Activated T-cell treated with anti-CD3 and anti-CD28 coated beads, Interleukin-2, amount 50 U/mL, for 24 hours (primary cell): Measurements from ENCODE around the gene AGAP1.

Experiments used
- DNase-seq: peaks from one replicate; pipeline ENCODE4 v3.0.0-alpha.2; 2020
- H3K27ac Mint-ChIP-seq: 2 replicates; pipeline ENCODE4 v1.8.0; 2020; ENCODE audit warnings: mild to moderate bottlenecking, mixed read lengths
- H3K27me3 Mint-ChIP-seq: 2 replicates; pipeline ENCODE4 v1.8.0; 2020; ENCODE audit warnings: mixed read lengths
- H3K36me3 Mint-ChIP-seq: 2 replicates; pipeline ENCODE4 v1.8.0; 2020; ENCODE audit warnings: low read depth, mixed read lengths
- H3K4me1 Mint-ChIP-seq: 2 replicates; pipeline ENCODE4 v1.8.0; 2020; ENCODE audit warnings: low read depth, mixed read lengths
- H3K4me3 Mint-ChIP-seq: 2 replicates; pipeline ENCODE4 v1.8.0; 2020; ENCODE audit warnings: mild to moderate bottlenecking, moderate library complexity, mixed read lengths
- H3K9me3 Mint-ChIP-seq: 2 replicates; pipeline ENCODE4 v1.8.0; 2020; ENCODE audit warnings: mixed read lengths

The AGAP1 gene

GRCh38 chr2:235510318-235510717 is 16.5 kb downstream of the AGAP1 start:
- no peak overlapping the region for H3K27ac Mint-ChIP-seq

GRCh38 chr2:235511187-235511661 is 17.4 kb downstream of the AGAP1 start:
- no peaks in the 10 kb centered on the region for H3K4me1 Mint-ChIP-seq

More at GRCh38 chr2:235510318-235510717, 16.5 kb downstream of the AGAP1 start:
- Mint-ChIP-seq H3K27me3 (peaks cover 24% of the 10 kb centered on the region), H3K4me3 (no peak overlapping the region), H3K4me1 (no peaks in the 10 kb centered on the region), H3K36me3 (no peaks in the 10 kb centered on the region), H3K9me3 (no peaks in the 10 kb centered on the region)
- no peak for DNase-seq

DNA sequence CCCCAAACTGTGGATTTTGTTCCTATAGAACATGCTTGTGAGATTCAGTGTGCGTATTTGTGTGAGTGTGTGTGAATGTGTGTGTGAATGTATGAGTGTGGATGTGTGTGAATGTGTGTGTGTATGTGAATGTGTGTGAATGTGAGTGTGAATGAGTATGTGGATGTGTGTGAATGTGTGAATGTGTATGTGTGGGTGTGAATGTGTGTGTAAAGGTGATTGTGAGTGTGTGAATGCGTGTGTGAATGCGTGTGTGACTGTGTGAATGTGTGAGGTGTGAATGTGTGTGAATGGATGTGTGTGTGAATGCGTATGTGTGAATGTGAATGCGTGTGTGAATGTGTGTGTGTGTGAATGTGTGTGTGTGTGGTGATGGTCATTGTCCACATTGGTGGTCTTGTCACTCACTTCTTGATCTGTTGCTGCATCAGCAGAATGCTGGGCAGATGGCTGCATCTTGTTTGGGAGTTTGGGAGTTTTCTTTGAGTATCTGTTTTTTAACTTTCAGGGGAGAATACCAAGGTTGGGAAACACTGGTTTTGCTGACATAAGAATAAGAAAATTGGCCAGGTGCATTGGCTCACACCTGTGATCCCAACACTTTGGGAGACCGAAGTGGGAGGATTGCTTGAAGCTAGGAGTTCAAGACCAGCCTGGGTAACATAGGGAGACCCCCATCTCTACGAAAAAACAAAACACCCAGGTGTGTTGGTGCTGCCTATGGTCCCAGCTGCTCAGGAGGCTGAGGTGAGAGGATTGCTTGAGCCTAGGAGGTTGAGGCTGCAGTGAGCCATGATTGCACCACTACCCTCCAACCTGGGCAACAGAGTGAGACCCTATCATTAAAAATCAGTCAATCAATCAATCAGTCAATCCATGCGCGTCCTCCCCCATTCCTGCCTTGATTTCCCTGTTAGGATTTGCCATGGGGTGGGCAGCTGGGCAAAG is 18.2 kb downstream of the AGAP1 start:
- DNase-seq = no peak
- Mint-ChIP-seq H3K9me3 (no peaks in the 10 kb centered on the region), H3K4me1 (no peaks in the 10 kb centered on the region), H3K4me3 (no peak overlapping the region), H3K36me3 (no peaks in the 10 kb centered on the region), H3K27ac (no peak overlapping the region), H3K27me3 (peaks cover 14% of the 10 kb centered on the region)

More at GRCh38 chr2:235511187-235511661, 17.4 kb downstream of the AGAP1 start:
- Mint-ChIP-seq H3K9me3 (no peaks in the 10 kb centered on the region), H3K27me3 (peaks cover 21% of the 10 kb centered on the region), H3K4me3 (no peak overlapping the region), H3K36me3 (no peaks in the 10 kb centered on the region), H3K27ac (no peak overlapping the region)
- DNase-seq = no peak

DNA sequence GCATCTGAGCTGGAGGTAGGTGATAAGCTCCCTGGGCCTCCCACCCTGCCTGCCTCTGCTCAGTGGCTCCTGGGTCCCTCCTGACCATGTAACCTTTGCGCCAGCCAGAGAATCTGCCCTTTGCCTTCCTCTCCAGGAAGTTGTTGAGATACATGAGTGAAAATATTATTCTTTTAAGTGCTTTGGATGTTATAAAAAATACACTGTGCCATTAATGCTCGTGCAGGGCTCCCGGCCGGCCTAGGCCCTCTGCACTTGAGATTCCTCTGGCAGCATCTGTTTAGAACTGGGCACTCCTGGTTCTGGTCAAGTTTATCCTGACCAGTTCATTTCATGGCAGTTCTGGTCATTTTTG is 18.8 kb downstream of the AGAP1 start:
- Mint-ChIP-seq H3K27ac (no peak overlapping the region), H3K4me3 (no peak overlapping the region), H3K36me3 (no peaks in the 10 kb centered on the region), H3K4me1 (no peaks in the 10 kb centered on the region), H3K27me3 (peaks cover 15% of the 10 kb centered on the region), H3K9me3 (no peaks in the 10 kb centered on the region)
- DNase-seq = no peak

DNA sequence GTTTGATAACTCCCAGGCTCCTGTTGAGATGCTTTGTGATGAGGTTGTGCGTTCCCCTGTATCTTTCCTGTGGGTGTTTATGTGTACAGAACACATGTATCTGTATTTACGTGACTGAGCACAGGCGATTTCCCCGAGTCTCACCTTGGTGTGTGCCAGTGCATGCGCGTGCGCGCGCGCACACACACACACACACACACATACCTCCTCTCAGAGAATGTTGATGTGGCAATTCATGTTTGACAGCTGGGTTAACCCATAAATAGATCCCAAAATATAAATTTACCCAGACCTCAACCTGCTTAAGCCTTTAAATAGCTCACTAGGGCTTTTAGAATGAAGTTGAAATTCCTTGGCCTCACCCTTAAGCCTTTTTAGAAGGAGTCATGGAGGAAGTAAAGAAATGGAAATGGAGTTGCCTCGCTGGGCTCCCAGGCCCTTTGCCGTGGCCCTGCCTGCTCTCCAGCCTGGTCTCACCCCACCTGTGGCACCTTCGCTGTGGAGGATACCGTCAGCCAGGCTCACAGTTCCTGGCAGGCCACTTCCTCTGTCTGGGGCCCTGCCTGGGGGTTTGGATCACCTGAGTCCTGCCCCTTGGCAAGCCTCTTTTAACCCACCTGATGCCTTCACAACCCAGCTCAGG is 20.3 kb downstream of the AGAP1 start:
- H3K36me3 Mint-ChIP-seq = no peaks in the 10 kb centered on the region
- H3K27ac Mint-ChIP-seq = no peak overlapping the region
- H3K4me3 Mint-ChIP-seq = no peak overlapping the region
- no peak for DNase-seq
- H3K27me3 Mint-ChIP-seq = peaks cover 13% of the 10 kb centered on the region
- H3K4me1 Mint-ChIP-seq = no peaks in the 10 kb centered on the region
- no peaks in the 10 kb centered on the region for H3K9me3 Mint-ChIP-seq

GRCh38 chr2:235514627-235515363 is 21.0 kb downstream of the AGAP1 start:
- no peak for DNase-seq
- Mint-ChIP-seq H3K36me3 (no peaks in the 10 kb centered on the region), H3K4me3 (no peak overlapping the region), H3K27me3 (peaks cover 13% of the 10 kb centered on the region), H3K4me1 (no peaks in the 10 kb centered on the region), H3K27ac (no peak overlapping the region), H3K9me3 (no peaks in the 10 kb centered on the region)

GRCh38 chr2:235515364-235515742 is 21.5 kb downstream of the AGAP1 start:
- Mint-ChIP-seq H3K27ac (no peak overlapping the region), H3K9me3 (no peaks in the 10 kb centered on the region), H3K36me3 (no peaks in the 10 kb centered on the region), H3K27me3 (peaks cover 14% of the 10 kb centered on the region), H3K4me1 (no peaks in the 10 kb centered on the region), H3K4me3 (no peak overlapping the region)
- DNase-seq = no peak

DNA sequence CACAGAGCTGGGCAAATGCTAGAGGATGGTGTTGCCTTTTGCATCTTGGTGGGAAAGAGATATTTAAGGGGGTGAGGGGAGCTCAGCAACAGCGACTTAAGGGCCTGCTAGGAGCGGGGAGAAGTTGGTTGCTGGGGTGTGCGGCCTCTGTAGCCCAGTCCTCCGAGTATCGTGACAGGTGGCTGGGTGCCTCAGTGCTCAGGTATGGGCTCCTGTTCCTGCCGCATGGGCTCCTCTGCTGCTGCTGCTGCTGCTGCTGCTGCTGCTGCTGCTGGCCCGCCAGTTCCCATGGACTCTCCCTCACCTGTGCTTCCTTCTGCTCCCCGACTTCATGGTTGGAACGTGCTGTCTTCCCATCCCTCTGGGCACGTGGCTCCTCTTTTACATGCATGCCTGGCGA is 22.0 kb downstream of the AGAP1 start:
- no peak for DNase-seq
- Mint-ChIP-seq H3K9me3 (no peaks in the 10 kb centered on the region), H3K27ac (no peak overlapping the region), H3K4me3 (no peak overlapping the region), H3K36me3 (no peaks in the 10 kb centered on the region), H3K27me3 (peaks cover 13% of the 10 kb centered on the region), H3K4me1 (no peaks in the 10 kb centered on the region)

GRCh38 chr2:235516257-235516656 is 22.4 kb downstream of the AGAP1 start:
- DNase-seq = no peak
- no peaks in the 10 kb centered on the region for H3K4me1 Mint-ChIP-seq

DNA sequence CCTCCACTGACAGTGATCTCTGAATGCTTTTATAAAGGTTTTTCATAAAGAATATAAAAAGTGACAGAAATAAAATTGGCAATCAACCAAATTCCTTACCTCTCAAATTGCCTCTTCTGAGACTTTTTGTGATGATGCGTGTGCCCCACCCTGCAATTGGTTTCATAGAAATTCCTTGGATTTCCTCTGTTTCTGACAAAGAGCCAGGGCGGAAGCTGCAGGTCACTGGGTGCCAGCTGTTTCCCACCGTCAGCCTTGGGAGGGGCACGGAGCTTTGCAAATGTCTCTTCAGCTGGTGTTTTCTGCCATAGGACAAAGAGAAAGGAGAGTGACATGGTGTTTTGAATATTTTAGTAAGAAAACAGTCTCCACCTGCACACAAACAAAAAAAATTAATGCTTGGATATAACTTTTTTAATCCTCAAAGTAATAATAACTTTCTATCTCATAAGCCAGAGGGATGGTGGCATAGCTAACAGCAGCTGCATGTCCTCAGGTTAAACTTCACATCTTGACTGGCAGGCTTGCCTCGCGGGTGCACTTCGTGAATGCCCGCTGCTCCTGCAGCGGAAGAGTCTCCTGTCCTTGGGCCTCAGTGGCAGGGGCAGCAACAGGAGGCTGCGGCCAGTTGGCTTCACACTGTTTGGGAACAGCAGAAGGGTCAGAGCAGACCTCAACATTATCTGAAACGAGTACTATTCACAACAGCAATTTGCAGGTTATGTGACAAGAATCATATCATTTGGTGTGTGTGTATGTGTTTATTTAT is 24.7 kb downstream of the AGAP1 start:
- no peak for DNase-seq
- H3K27ac Mint-ChIP-seq = no peak overlapping the region
- no peaks in the 10 kb centered on the region for H3K36me3 Mint-ChIP-seq
- H3K9me3 Mint-ChIP-seq = no peaks in the 10 kb centered on the region
- peaks cover 23% of the 10 kb centered on the region for H3K27me3 Mint-ChIP-seq
- no peak overlapping the region for H3K4me3 Mint-ChIP-seq
- no peaks in the 10 kb centered on the region for H3K4me1 Mint-ChIP-seq

More at GRCh38 chr2:235516257-235516656, 22.4 kb downstream of the AGAP1 start:
- H3K9me3 Mint-ChIP-seq = no peaks in the 10 kb centered on the region
- peaks cover 13% of the 10 kb centered on the region for H3K27me3 Mint-ChIP-seq
- H3K27ac Mint-ChIP-seq = no peak overlapping the region
- H3K4me3 Mint-ChIP-seq = no peak overlapping the region
- no peaks in the 10 kb centered on the region for H3K36me3 Mint-ChIP-seq

DNA sequence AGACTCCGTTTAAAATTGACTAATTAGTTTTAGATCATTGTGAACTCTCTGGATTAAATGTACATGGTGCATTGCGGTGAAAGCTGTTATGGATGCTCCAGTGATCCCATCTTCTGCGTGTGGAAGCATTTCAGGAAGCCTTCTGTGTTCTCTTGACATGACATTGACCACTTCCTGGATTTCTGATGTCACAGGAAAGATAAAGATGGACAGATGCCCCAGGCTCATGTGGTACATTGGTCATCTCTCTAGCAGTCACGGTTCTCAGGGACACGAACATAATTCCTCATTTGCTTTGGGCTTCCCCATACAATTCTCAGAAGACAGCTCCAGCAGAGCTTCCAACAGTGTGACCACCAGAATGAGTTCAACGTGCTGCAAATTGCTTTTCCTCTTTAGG is 26.9 kb downstream of the AGAP1 start:
- no peak for DNase-seq
- Mint-ChIP-seq H3K36me3 (no peaks in the 10 kb centered on the region), H3K4me1 (no peaks in the 10 kb centered on the region), H3K9me3 (no peaks in the 10 kb centered on the region), H3K27ac (no peak overlapping the region), H3K4me3 (no peak overlapping the region), H3K27me3 (peaks cover 26% of the 10 kb centered on the region)

GRCh38 chr2:235521844-235522243 is 28.0 kb downstream of the AGAP1 start:
- Mint-ChIP-seq H3K4me3 (no peak overlapping the region), H3K9me3 (no peaks in the 10 kb centered on the region), H3K27ac (no peak overlapping the region), H3K36me3 (no peaks in the 10 kb centered on the region), H3K27me3 (peaks cover 26% of the 10 kb centered on the region), H3K4me1 (no peaks in the 10 kb centered on the region)
- no peak for DNase-seq

- H3K4me3 Mint-ChIP-seq = no peak overlapping the region
Measured at GRCh38 chr2:235523021-235523420, 29.2 kb downstream of the AGAP1 start.

More at GRCh38 chr2:235523021-235523420, 29.2 kb downstream of the AGAP1 start:
- no peaks in the 10 kb centered on the region for H3K9me3 Mint-ChIP-seq
- DNase-seq = no peak
- H3K27ac Mint-ChIP-seq = no peak overlapping the region
- H3K4me1 Mint-ChIP-seq = no peaks in the 10 kb centered on the region
- H3K27me3 Mint-ChIP-seq = peaks cover 22% of the 10 kb centered on the region
- H3K36me3 Mint-ChIP-seq = no peaks in the 10 kb centered on the region
